Prostate gland (tissue), 2 donors: ENCODE results near the gene GRAMD1B. TPM values are rescaled to one million over a fixed set of nuclear protein-coding genes. Genes with fewer than 3 reads are reported as not detected.

Experiments
- DNase-seq: peaks from one replicate; pipeline ENCODE4 v3.0.0-alpha.2; 2019; ENCODE audit warnings: low spot score
- H3K27ac ChIP-seq, 2 donors: fragments of 200-600 bp; sonication (generic); 2 replicates each; pipeline ENCODE4 v1.5.1; 2017 to 2019
- H3K27me3 ChIP-seq: fragments of 200-600 bp; sonication (generic); replicated peaks from 2 replicates; pipeline ENCODE4 v1.5.1; 2019; ENCODE audit not compliant: insufficient read depth
- H3K36me3 ChIP-seq, 2 donors: fragments of 200-600 bp; sonication (generic); 1 replicate in 1 of 2; 2 replicates in 1 of 2; pipeline versions ENCODE4 v1.5.1 to v1.8.1; 2017 to 2019
- H3K4me1 ChIP-seq: fragments of 200-600 bp; sonication (generic); replicated peaks from 2 replicates; pipeline ENCODE4 v1.5.1; 2019
- H3K4me3 ChIP-seq, 2 donors: fragments of 200-600 bp; sonication (generic); 2 replicates each; pipeline ENCODE4 v1.5.1; 2017 to 2019
- H3K9me3 ChIP-seq: fragments of 200-600 bp; sonication (generic); 2 replicates; pipeline ENCODE4 v1.5.1; 2017
- CTCF ChIP-seq, 4 experiments: fragments of 200-600 bp in 2 of 4; fragments of 450-650 bp in 2 of 4; sonication (generic) in 2 of 4; IDR thresholded peaks; 1 replicate in 3 of 4; 2 replicates in 1 of 4; pipeline ENCODE4 v1.5.1; 2016 to 2019; ENCODE audit warnings: antibody characterized with exemption in 4 of 4, mild to moderate bottlenecking in 2 of 4, moderate library complexity in 2 of 4
- POLR2A ChIP-seq: fragments of 450-650 bp; IDR thresholded peaks from one replicate; pipeline ENCODE4 v1.6.1; 2016; ENCODE audit warnings: antibody characterized with exemption, mild to moderate bottlenecking
- POLR2AphosphoS5 ChIP-seq: sonication (generic); formaldehyde crosslinking; IDR thresholded peaks from one replicate; pipeline ENCODE4 v1.6.1; 2017; ENCODE audit warnings: antibody characterized with exemption
- WGBS: methylation state at CpG from one replicate; pipeline ENCODE4 v1.1.5; 2018; 5-methylcytosine and 5-hydroxymethylcytosine counted together
- intact Hi-C: fragments of 100-400 bp; cut with DNase I; formaldehyde crosslinking; loops from one replicate; pipeline ENCODE4 v1.14.2; 2022
- total RNA-seq, 2 donors: library from RNA; depleted of rRNA; stranded (reverse); fragments of >200 nt; gene quantifications; one replicate each; pipeline ENCODE4 v1.1.0, GENCODE V29; 2016

GRAMD1B gene
- total RNA-seq, 2 donors from 2014 or later: 4.5 to 27.2 TPM

- TF ChIP-seq CTCF (IDR thresholded peaks at IDR 0.05): no peak
- no peak for TF ChIP-seq POLR2AphosphoS5
- no peak for TF ChIP-seq POLR2A
- Histone ChIP-seq H3K27me3 (no peaks in the 10 kb centered on the region), H3K9me3 (no peaks in the 10 kb centered on the region), H3K4me1 (no peaks in the 10 kb centered on the region), H3K27ac (no peak overlapping the region), H3K36me3 (no peaks in the 10 kb centered on the region), H3K4me3 (no peak overlapping the region)
- intact Hi-C loops: no loop called here
- WGBS: 89% methylated on average over 3 of the region's 3 CpGs
- no peak for DNase-seq
These were observed 90.9 kb downstream of the GRAMD1B start for GRCh38 chr11:123521001-123521400.

- H3K36me3 ChIP-seq: no peaks in the 10 kb centered on the region
- WGBS: 95% methylated on average over 3 of the region's 3 CpGs
- no peaks in the 10 kb centered on the region for H3K4me1 ChIP-seq
- H3K27ac ChIP-seq: no peak overlapping the region
- no peak for TF ChIP-seq CTCF (IDR thresholded peaks at IDR 0.05)
- no peak for TF ChIP-seq POLR2A
- TF ChIP-seq POLR2AphosphoS5: no peak
- H3K27me3 ChIP-seq: no peaks in the 10 kb centered on the region
- no peaks in the 10 kb centered on the region for H3K9me3 ChIP-seq
- H3K4me3 ChIP-seq: no peak overlapping the region
- intact Hi-C loops: no loop called here
- DNase-seq: no peak
These were observed 91.9 kb downstream of the GRAMD1B start for GRCh38 chr11:123521930-123522329.

- Histone ChIP-seq H3K9me3 (no peaks in the 10 kb centered on the region), H3K36me3 (no peaks in the 10 kb centered on the region), H3K27me3 (no peaks in the 10 kb centered on the region), H3K4me1 (no peaks in the 10 kb centered on the region), H3K4me3 (no peak overlapping the region), H3K27ac (no peak overlapping the region)
- no peak for DNase-seq
- intact Hi-C loops: no loop called here
- TF ChIP-seq CTCF (IDR thresholded peaks at IDR 0.05) (no peak), POLR2AphosphoS5 (no peak), POLR2A (no peak)
- WGBS: 73% methylated on average over 2 of the region's 2 CpGs
These were observed 93.5 kb downstream of the GRAMD1B start for GRCh38 chr11:123523539-123523938.

- intact Hi-C loops: no loop called here
- Histone ChIP-seq H3K9me3 (no peaks in the 10 kb centered on the region), H3K4me1 (no peaks in the 10 kb centered on the region), H3K4me3 (no peak overlapping the region), H3K36me3 (no peaks in the 10 kb centered on the region), H3K27me3 (no peaks in the 10 kb centered on the region), H3K27ac (no peak overlapping the region)
- WGBS: 20% methylated on average over 7 of the region's 7 CpGs
- DNase-seq: no peak
- TF ChIP-seq POLR2AphosphoS5 (no peak), POLR2A (no peak), CTCF (IDR thresholded peaks at IDR 0.05) (no peak)
These were observed 95.0 kb downstream of the GRAMD1B start for GRCh38 chr11:123525097-123525496.

GRCh38 chr11:123525511-123525918 lies 95.4 kb downstream of the GRAMD1B start:
- DNase-seq: no peak
- TF ChIP-seq POLR2AphosphoS5: no peak
- TF ChIP-seq CTCF (IDR thresholded peaks at IDR 0.05): no peak
- no peak for TF ChIP-seq POLR2A
- intact Hi-C loops: no loop called here
- 24% methylated on average over 11 of the region's 11 CpGs for WGBS
- no peak overlapping the region for H3K27ac ChIP-seq
- no peak overlapping the region for H3K4me3 ChIP-seq
- no peaks in the 10 kb centered on the region for H3K36me3 ChIP-seq
- no peaks in the 10 kb centered on the region for H3K27me3 ChIP-seq
- H3K9me3 ChIP-seq: no peaks in the 10 kb centered on the region
- H3K4me1 ChIP-seq: no peaks in the 10 kb centered on the region
